Measurements from ENCODE around the gene RIPPLY1.

GRCh38 chrX:106940068-106940467 lies 36.9 kb upstream of the RIPPLY1 start:
- TF ChIP-seq CTCF (IDR thresholded peaks at IDR 0.05), result no peak
- TF ChIP-seq POLR2A (IDR thresholded peaks at IDR 0.05), result no peak
- TF ChIP-seq POLR2AphosphoS5 (IDR thresholded peaks at IDR 0.05; ENCODE audit: insufficient read depth in 1 of 2, low read depth in 1 of 2), result no peak

Measured in vagina (tissue), 2 donors.